IMR-90 (cell line): Measurements from ENCODE around the gene OSGIN1. TPM values are rescaled to one million over a fixed set of nuclear protein-coding genes. Genes with fewer than 3 reads are reported as not detected.
A peak's percentile ranks its signal among the peaks of the same experiment; 100 is the strongest.

Experiments used
- ATAC-seq: fragments of 200-7000 bp; cut with Tn5 transposase; 2 replicates; pipeline ENCODE4 v1.9.1; 2020; ENCODE audit warnings: low read depth, mild to moderate bottlenecking, moderate library complexity
- BruUV-seq: library from RNA; stranded (reverse); fragments of 400-500 nt; replicated peaks from 2 replicates; lab custom pipeline; 2021; lab: Mats Ljungman, UMichigan
- CTCF ChIA-PET: fragments of 300-600 bp; formaldehyde crosslinking; extraction: SDS; loops from one replicate; lab custom pipeline; 2021; ENCODE audit warnings: antibody characterized with exemption; lab: Yijun Ruan, JAX
- POLR2A ChIA-PET: fragments of 300-600 bp; sonication (Branson Sonifier 250); formaldehyde crosslinking; loops from one replicate; lab custom pipeline; 2022; ENCODE audit warnings: antibody characterized with exemption; ENCODE audit not compliant: unreplicated experiment; lab: Charles Lee
- DNase-seq: peaks from one replicate; pipeline ENCODE4 v3.0.0; 2013
- H2AFZ ChIP-seq: replicated peaks from 2 replicates; pipeline ENCODE3; 2013; ENCODE audit warnings: low read length, mild to moderate bottlenecking; ENCODE audit not compliant: poor library complexity
- H2AK5ac ChIP-seq: 2 replicates; pipeline ENCODE4 v1.6.1; 2013; ENCODE audit warnings: low read depth, low read length, inconsistent platforms
- H2AK9ac ChIP-seq: replicated peaks from 2 replicates; pipeline ENCODE3; 2013; ENCODE audit warnings: mild to moderate bottlenecking, low read depth, low read length, moderate library complexity; ENCODE audit not compliant: poor library complexity
- H2BK120ac ChIP-seq: 2 replicates; pipeline ENCODE4 v1.6.1; 2013; ENCODE audit warnings: low read depth, low read length, inconsistent platforms
- H2BK15ac ChIP-seq: 3 replicates; pipeline ENCODE4 v1.6.1; 2013; ENCODE audit warnings: low read depth, low read length, inconsistent platforms
- H2BK20ac ChIP-seq: 2 replicates; pipeline ENCODE4 v1.6.1; 2013; ENCODE audit warnings: low read depth, mild to moderate bottlenecking, inconsistent platforms, low read length, moderate library complexity
- H2BK5ac ChIP-seq: 2 replicates; pipeline ENCODE4 v1.6.1; 2013; ENCODE audit warnings: mild to moderate bottlenecking, low read depth, low read length, inconsistent platforms; ENCODE audit not compliant: poor library complexity, severe bottlenecking
- H3K14ac ChIP-seq: replicated peaks from 2 replicates; pipeline ENCODE4 v1.6.1; 2013; ENCODE audit warnings: low read depth, low read length, inconsistent platforms
- H3K18ac ChIP-seq: 2 replicates; pipeline ENCODE4 v1.6.1; 2013; ENCODE audit warnings: low read depth, low read length, control low read depth
- H3K23ac ChIP-seq: 2 replicates; pipeline ENCODE4 v1.6.1; 2013; ENCODE audit warnings: low read depth, low read length, inconsistent platforms
- H3K27ac ChIP-seq: 2 replicates; pipeline ENCODE4 v1.5.1; 2013; ENCODE audit warnings: mild to moderate bottlenecking, control low read depth, low read length; ENCODE audit not compliant: insufficient read depth
- H3K27me3 ChIP-seq: 2 replicates; pipeline ENCODE4 v1.6.1; 2013; ENCODE audit warnings: low read length; ENCODE audit not compliant: control insufficient read depth, insufficient read depth
- H3K36me3 ChIP-seq: 2 replicates; pipeline ENCODE4 v1.6.1; 2013; ENCODE audit warnings: low read length, mixed read lengths; ENCODE audit not compliant: control insufficient read depth, insufficient read depth
- H3K4ac ChIP-seq: 2 replicates; pipeline ENCODE4 v1.6.1; 2013; ENCODE audit warnings: low read depth, low read length, inconsistent platforms
- H3K4me1 ChIP-seq: 2 replicates; pipeline ENCODE4 v1.6.1; 2013; ENCODE audit warnings: low read length, mixed read lengths; ENCODE audit not compliant: control insufficient read depth, insufficient read depth
- H3K4me2 ChIP-seq: 2 replicates; pipeline ENCODE4 v1.6.1; 2013; ENCODE audit warnings: low read depth, mild to moderate bottlenecking, control low read depth, low read length, moderate library complexity
- H3K4me3 ChIP-seq: 2 replicates; pipeline ENCODE4 v1.5.1; 2013; ENCODE audit warnings: low read depth, mild to moderate bottlenecking, control low read depth, low read length, moderate library complexity; ENCODE audit not compliant: insufficient read depth
- H3K56ac ChIP-seq: 2 replicates; pipeline ENCODE4 v1.6.1; 2013; ENCODE audit warnings: low read length, inconsistent platforms; ENCODE audit not compliant: insufficient read depth; ENCODE audit errors: extremely low read depth
- H3K79me1 ChIP-seq, 2 experiments: 2 replicates each; pipeline ENCODE4 v1.6.1; 2013; ENCODE audit warnings: low read length in 2 of 2, inconsistent platforms in 1 of 2, low read depth in 1 of 2
- H3K9ac ChIP-seq: 2 replicates; pipeline ENCODE4 v1.6.1; 2013; ENCODE audit warnings: low read depth, low read length, control low read depth
- H3K9me1 ChIP-seq: 2 replicates; pipeline ENCODE4 v1.6.1; 2013; ENCODE audit warnings: low read length, inconsistent platforms; ENCODE audit not compliant: insufficient read depth
- H3K9me3 ChIP-seq: 2 replicates; pipeline ENCODE4 v1.6.1; 2013; ENCODE audit warnings: low read length; ENCODE audit not compliant: control insufficient read depth, insufficient read depth
- H4K20me1 ChIP-seq: 2 replicates; pipeline ENCODE4 v1.6.1; 2013; ENCODE audit warnings: low read length, inconsistent platforms; ENCODE audit not compliant: insufficient read depth
- H4K5ac ChIP-seq: 2 replicates; pipeline ENCODE4 v1.6.1; 2013; ENCODE audit warnings: mild to moderate bottlenecking, low read depth, low read length, control low read depth
- H4K8ac ChIP-seq, 2 experiments: 2 replicates each; pipeline ENCODE4 v1.6.1; 2013; ENCODE audit warnings: low read depth in 2 of 2, low read length in 2 of 2, control low read depth in 1 of 2, inconsistent platforms in 1 of 2
- H4K91ac ChIP-seq: 2 replicates; pipeline ENCODE4 v1.6.1; 2013; ENCODE audit warnings: low read depth, low read length, inconsistent platforms; ENCODE audit not compliant: insufficient read depth
- BHLHE40 ChIP-seq: fragments of 150-350 bp; IDR thresholded peaks from 2 replicates; pipeline ENCODE4 v1.6.1; 2016; ENCODE audit warnings: mild to moderate bottlenecking, low read depth, low read length
- CEBPB ChIP-seq: IDR thresholded peaks from 2 replicates; pipeline ENCODE4 v1.6.1; 2012; ENCODE audit warnings: low read depth, low read length, improper control_type of control experiment
- MAFK ChIP-seq: IDR thresholded peaks from 2 replicates; pipeline ENCODE4 v1.6.1; 2012; ENCODE audit warnings: low read depth, low read length, improper control_type of control experiment
- MXI1 ChIP-seq: IDR thresholded peaks from 2 replicates; pipeline ENCODE4 v1.6.1; 2012; ENCODE audit warnings: low read depth, mild to moderate bottlenecking, low read length, moderate library complexity, borderline replicate concordance
- RCOR1 ChIP-seq: IDR thresholded peaks from 2 replicates; pipeline ENCODE4 v1.6.1; 2012; ENCODE audit warnings: mild to moderate bottlenecking, low read length, improper control_type of control experiment; ENCODE audit not compliant: insufficient replicate concordance
- SMC3 ChIP-seq: fragments of 150-350 bp; IDR thresholded peaks from 2 replicates; pipeline ENCODE4 v1.6.1; 2016; ENCODE audit warnings: low read depth, mild to moderate bottlenecking, antibody characterized with exemption, low read length, moderate library complexity
- WGBS, 2 experiments: methylation state at CpG; one replicate each; pipeline versions ENCODE4 v1.1.5 to v1.1.7; 2013; ENCODE audit warnings: missing lambda C conversion rate in 2 of 2; ENCODE audit not compliant: insufficient read length in 1 of 2; ENCODE audit errors: extremely low coverage in 2 of 2; 5-methylcytosine and 5-hydroxymethylcytosine counted together
- dilution Hi-C: fragments of 300-500 bp; cut with HindIII; formaldehyde crosslinking; loops from one replicate; pipeline ENCODE4 v1.14.3; 2018; ENCODE audit warnings: low sequenced_read_pairs; ENCODE audit not compliant: unreplicated experiment
- in situ Hi-C: fragments of 300-500 bp; cut with MboI; formaldehyde crosslinking; loops from 3 replicates; pipeline ENCODE4 v1.14.3; 2019; ENCODE audit warnings: low sequenced_read_pairs, inconsistent platforms, mixed read lengths
- intact Hi-C: fragments of 100-400 bp; cut with micrococcal nuclease; formaldehyde crosslinking; loops from 2 replicates; pipeline ENCODE4 v1.10.0; 2022
- polyA plus RNA-seq, 3 experiments: library from polyadenylated mRNA; depleted of rRNA; stranded (reverse); fragments of >200 nt; gene quantifications; 2 replicates each; pipeline ENCODE4 v1.2.3, GENCODE V29; 2012; ENCODE audit warnings: low replicate concordance in 1 of 3
- total RNA-seq: library from RNA; depleted of rRNA; stranded (reverse); fragments of >200 nt; gene quantifications from 2 replicates; pipeline ENCODE4 v1.2.3, GENCODE V29; 2012
- TF ChIP-seq, protein P1 (sequence below): fragments of 150-350 bp; IDR thresholded peaks from 2 replicates; pipeline ENCODE4 v1.6.1; 2017; ENCODE audit warnings: mild to moderate bottlenecking, antibody characterized with exemption, low read length, low read depth

Gene OSGIN1
- total and polyA plus RNA-seq, 2 of the 4 experiments (the other 2 are of a cell fraction), result 0.90 to 6.4 TPM

DNA sequence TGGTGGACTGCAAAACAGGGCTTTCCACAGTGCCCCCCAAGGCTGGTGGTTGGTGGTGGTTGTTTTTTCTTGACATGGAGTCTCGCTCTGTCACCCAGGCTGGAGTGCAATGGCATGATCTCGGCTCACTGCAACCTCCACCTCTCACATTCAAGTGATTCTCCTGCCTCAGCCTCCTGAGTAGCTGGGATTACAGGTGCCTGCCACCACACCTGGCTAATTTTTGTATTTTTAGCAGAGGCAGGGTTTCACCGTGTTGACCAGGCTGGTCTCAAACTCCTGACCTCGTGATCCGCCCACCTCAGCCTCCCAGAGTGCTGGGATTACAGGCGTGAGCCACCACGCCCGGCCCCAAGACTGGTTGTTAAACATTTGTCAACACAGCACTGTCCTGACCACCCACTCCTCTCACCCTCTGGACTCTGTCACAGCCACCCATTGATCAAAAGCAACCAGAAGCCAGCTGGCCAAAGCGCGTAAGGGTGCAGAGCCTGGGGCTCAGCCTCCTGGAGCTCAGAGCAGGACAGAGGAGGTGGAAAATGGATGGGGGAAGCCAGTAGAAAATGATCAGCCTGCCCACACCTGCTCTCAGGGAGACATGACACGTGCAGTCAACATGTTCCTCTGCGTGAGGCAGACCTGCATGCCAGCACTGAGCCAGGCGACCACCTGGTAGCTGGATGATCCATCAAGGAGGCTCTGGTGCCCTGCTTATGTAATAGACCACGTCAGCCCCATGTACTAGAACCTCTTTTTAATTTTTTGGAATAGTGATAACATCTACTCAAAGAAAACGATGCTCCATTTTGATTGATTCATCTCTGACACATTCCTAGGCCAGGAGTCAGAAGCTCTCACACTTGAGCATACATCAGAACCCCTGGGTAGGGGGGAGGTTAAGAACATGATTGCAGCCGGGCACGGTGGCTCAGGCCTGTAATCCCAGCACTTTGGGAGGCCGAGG, 14.8 kb upstream of the OSGIN1 start (continued):
- no peak for TF ChIP-seq RCOR1
- no peak for TF ChIP-seq CEBPB

- WGBS, 2 experiments, result 83% methylated on average over 4 of the region's 12 CpGs; no CpG with 5 or more reads in 1 of the 2 experiments
- POLR2A ChIA-PET, result no interaction called here
Measured at GRCh38 chr16:83939266-83939855, 13.7 kb upstream of the OSGIN1 start.

More at GRCh38 chr16:83939266-83939855, 13.7 kb upstream of the OSGIN1 start:
- Histone ChIP-seq H2AK5ac (no peak overlapping the region), H3K36me3 (no peaks in the 10 kb centered on the region), H2BK20ac (no peak overlapping the region), H3K4ac (no peak overlapping the region), H3K56ac (no peak overlapping the region), H2BK15ac (no peak overlapping the region), H2BK5ac (no peak overlapping the region), H3K14ac (no peak overlapping the region), H3K18ac (no peak overlapping the region), H3K4me3 (no peak overlapping the region), H2AFZ (peak overlapping the region; percentile 49), H3K9ac (no peak overlapping the region), H3K79me1 (no peaks in the 10 kb centered on the region), H3K9me3 (no peaks in the 10 kb centered on the region), H3K27ac (no peak overlapping the region), H2AK9ac (no peak overlapping the region), H2BK120ac (no peak overlapping the region), H4K8ac (no peak overlapping the region), H3K9me1 (no peaks in the 10 kb centered on the region; the same call in 1 of the 2 replicates), H4K91ac (no peak overlapping the region), H3K27me3 (no peaks in the 10 kb centered on the region; the same call in 1 of the 2 replicates), H3K4me2 (no peak overlapping the region), H3K23ac (no peak overlapping the region), H3K4me1 (no peaks in the 10 kb centered on the region), H4K20me1 (no peaks in the 10 kb centered on the region), H4K5ac (no peak overlapping the region)
- no peak for ATAC-seq
- CTCF ChIA-PET, result no interaction called here
- DNase-seq, result no peak
- TF ChIP-seq SMC3, result no peak
- no peak for TF ChIP-seq MAFK
- TF ChIP-seq MXI1, result no peak
- no peak for TF ChIP-seq BHLHE40
- TF ChIP-seq, protein P1, sequence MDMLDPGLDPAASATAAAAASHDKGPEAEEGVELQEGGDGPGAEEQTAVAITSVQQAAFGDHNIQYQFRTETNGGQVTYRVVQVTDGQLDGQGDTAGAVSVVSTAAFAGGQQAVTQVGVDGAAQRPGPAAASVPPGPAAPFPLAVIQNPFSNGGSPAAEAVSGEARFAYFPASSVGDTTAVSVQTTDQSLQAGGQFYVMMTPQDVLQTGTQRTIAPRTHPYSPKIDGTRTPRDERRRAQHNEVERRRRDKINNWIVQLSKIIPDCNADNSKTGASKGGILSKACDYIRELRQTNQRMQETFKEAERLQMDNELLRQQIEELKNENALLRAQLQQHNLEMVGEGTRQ, result no peak
- intact Hi-C loops, result no loop called here
- BruUV-seq, result no TSS peak
- in situ Hi-C loops, result no loop called here
- dilution Hi-C loops, result no loop called here
